HG02610 (cell line): ENCODE results near the gene OR5H15.
A peak's percentile ranks its signal among the peaks of the same experiment; 100 is the strongest.
"Not testable (repeated sequence)": the region's sequence is repeated elsewhere in the genome, so short reads cannot be mapped to it uniquely, and the experiment has no call there.

Source experiments
- ATAC-seq: cut with Tn5 transposase; IDR thresholded peaks from one replicate; pipeline ENCODE4 v1.9.1; 2021; ENCODE audit warnings: mild to moderate bottlenecking, moderate library complexity; ENCODE audit not compliant: unreplicated experiment

The OR5H15 gene

GRCh38 chr3:98166396-98166795 lies at the start of gene OR5H15:
Gene OR5H15, plus strand, starts transcription at chr3:98166696. Its CDS starts 2,004 bp downstream, at chr3:98168700.
- no peak for ATAC-seq

GRCh38 chr3:98130421-98130820 lies 36.1 kb upstream of the OR5H15 start, which contains the start of gene OR5H1:
Gene OR5H1, plus strand, starts transcription at chr3:98130721. Its CDS starts 1,977 bp downstream, at chr3:98132698.
- ATAC-seq, result no peak

GRCh38 chr3:98136631-98137030 lies 29.9 kb upstream of the OR5H15 start:
- no peak for ATAC-seq

GRCh38 chr3:98137826-98138557 lies 28.5 kb upstream of the OR5H15 start:
- not testable (repeated sequence) for ATAC-seq

GRCh38 chr3:98140531-98140930 lies 26.0 kb upstream of the OR5H15 start:
- no peak for ATAC-seq

GRCh38 chr3:98147179-98147578 lies 19.3 kb upstream of the OR5H15 start, which contains the start of gene OR5H14:
Gene OR5H14, plus strand, starts transcription at chr3:98147479. Its CDS starts 1,907 bp downstream, at chr3:98149386.
- ATAC-seq, result no peak

DNA sequence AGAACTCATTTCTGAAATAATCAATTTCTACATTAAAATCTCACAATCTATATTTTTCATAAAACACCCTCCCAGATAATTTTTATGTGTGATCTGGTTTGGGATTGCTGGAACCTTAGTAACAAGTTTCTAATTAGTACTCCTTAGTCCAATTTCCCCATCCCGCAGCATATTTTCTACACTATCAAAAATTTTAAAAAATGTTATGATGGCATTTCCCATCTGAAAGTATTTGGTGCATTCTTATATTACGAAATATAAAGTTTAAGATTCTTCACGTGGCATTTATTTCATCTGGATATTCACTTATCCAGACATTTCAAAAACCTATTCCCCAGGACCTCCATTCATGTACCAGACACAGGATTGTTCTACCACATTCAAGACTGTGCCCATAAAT lies 17.7 kb upstream of the OR5H15 start:
- no peak for ATAC-seq

- ATAC-seq, result not testable (repeated sequence)
These were observed 17.0 kb upstream of the OR5H15 start for GRCh38 chr3:98149456-98149855.

- ATAC-seq, result no peak
These were observed 15.3 kb upstream of the OR5H15 start for GRCh38 chr3:98151241-98151640.

GRCh38 chr3:98171071-98171470 lies 4.6 kb downstream of the OR5H15 start:
- ATAC-seq, result no peak

- no peak for ATAC-seq
These were observed 6.1 kb downstream of the OR5H15 start for GRCh38 chr3:98172621-98173020.

DNA sequence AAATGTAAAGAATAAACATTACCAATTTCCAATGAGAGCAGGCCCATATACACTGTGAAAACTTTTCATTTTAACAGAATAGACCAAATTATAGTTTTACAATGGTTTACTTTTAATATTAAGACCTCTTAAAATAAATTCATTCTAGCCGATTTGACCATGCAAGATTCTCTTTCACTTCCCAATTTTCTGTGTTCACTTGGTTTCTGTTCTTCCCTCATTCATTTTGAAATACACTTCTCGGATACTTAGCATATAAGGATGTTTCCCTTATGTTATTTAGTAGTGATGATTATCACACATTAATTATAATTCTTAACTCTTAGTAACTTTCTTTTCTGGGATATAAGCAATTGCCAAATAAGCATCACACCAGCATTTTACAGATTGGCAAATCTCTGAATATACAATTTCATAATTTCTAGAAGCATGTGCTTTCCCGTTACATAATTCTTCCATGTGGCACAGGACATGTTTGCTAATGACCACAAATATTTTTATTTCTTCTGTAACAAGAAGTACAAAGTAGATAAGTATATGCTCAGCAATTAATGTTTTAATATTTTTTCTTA lies 13.9 kb downstream of the OR5H15 start:
- ATAC-seq, result no peak

GRCh38 chr3:98182196-98182595 lies 15.7 kb downstream of the OR5H15 start:
- no peak for ATAC-seq

DNA sequence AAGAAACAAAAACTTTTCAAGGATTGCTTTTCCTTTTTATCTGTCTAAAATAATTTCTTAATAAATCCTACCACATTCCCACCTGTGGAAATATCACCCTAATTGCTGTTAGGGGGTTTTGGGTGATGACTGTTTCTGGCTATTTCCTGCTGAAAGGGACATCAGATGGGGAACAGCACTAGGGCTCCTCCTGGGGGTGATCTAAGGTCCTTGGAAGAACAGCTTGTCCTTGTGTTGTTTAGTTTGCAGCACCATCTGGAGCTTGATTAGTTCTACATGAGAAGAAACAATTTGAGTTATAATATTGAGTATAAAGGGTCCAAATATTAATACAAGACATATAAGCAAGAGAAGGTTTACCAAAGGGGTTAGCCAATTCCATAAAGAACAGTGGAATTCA lies 18.7 kb downstream of the OR5H15 start:
- no peak for ATAC-seq

GRCh38 chr3:98188545-98188944 lies 22.0 kb downstream of the OR5H15 start:
- ATAC-seq, result peak; percentile 93

GRCh38 chr3:98190911-98191310 lies 24.4 kb downstream of the OR5H15 start:
- ATAC-seq, result not testable (repeated sequence)

GRCh38 chr3:98196293-98196692 lies 29.8 kb downstream of the OR5H15 start:
- not testable (repeated sequence) for ATAC-seq

DNA sequence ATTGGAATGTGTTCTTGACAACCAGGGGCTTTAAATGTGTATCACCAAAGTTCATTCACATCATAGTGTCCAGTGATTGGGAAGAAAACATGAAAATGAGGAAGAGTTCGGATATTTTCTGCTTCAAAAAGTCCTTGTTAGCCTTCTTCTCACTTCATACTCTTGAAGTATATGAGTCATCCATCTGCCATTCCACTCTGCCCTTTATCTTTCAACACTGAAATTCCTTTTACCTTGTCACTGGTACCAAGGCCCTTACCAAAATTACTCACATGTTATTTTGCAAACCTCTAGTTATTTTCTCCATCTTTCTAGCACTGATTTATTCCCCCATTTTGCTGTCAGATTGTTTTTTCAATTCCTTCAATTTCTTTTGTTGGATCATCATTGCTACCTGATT lies 32.5 kb downstream of the OR5H15 start:
- no peak for ATAC-seq

- ATAC-seq, result no peak
These were observed 42.7 kb downstream of the OR5H15 start for GRCh38 chr3:98209244-98209643.

DNA sequence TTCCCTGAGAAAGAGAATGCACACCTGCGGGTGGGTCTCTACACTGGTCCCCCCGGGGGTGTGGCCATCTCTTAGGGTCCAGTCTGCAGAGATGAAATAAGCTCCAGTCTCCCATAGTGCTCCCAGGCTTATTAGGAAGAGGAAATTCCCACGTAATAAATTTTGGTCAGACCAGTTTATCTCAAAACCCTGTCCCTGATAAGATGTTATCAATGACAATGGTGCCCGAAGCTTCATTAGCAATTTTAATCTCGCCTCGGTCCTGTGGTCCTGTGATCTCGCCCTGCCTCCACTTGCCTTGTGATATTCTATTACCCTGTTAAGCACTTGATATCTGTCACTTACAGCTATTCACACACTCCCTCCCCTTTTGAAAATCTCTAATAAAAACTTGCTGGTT lies 46.8 kb downstream of the OR5H15 start:
- no peak for ATAC-seq

GRCh38 chr3:98215051-98215450 lies 48.6 kb downstream of the OR5H15 start:
- no peak for ATAC-seq
